ENCODE data around the gene TSPAN32. TPM values are rescaled to one million over a fixed set of nuclear protein-coding genes. Genes with fewer than 3 reads are reported as not detected.

Gene TSPAN32
- total RNA-seq, 1 experiment from 2014 or later = not detected

- CTCF ChIA-PET = interaction anchor here (1.0 to 1.2 kb wide), 2 partner anchors 90 to 108 kb away, joined by 3 read pairs; partner anchors contain the start of gene TSSC4
- DNase-seq (ENCODE audit: low read depth, low spot score) (no peak), ATAC-seq (no peak)
- no TSS peak for BruUV-seq (replicated peaks)
- Histone ChIP-seq H3K27ac (ENCODE audit: low read length) (no peak overlapping the region), H3K36me3 (ENCODE audit: control insufficient read depth, insufficient read depth, low read length) (no peaks in the 10 kb centered on the region), H3K4me3 (ENCODE audit: low read depth in 2 of 2, low read length in 2 of 2) (no peak overlapping the region), H3K9me3 (ENCODE audit: control insufficient read depth, insufficient read depth, low read depth, low read length) (no peaks in the 10 kb centered on the region), H3K27me3 (ENCODE audit: control insufficient read depth, insufficient read depth, low read length) (no peaks in the 10 kb centered on the region), H3K4me1 (ENCODE audit: control insufficient read depth, insufficient read depth, low read length) (peaks cover 18% of the 10 kb centered on the region)
- POLR2A ChIA-PET = no interaction called here
- intact Hi-C loops (cut with micrococcal nuclease; ENCODE audit: unreplicated experiment) (loop anchor here (10.0 kb wide), 1 partner anchor 214 kb away; no protein-coding TSS in a partner anchor), in situ Hi-C loops (cut with HindIII; ENCODE audit: low pct_unique_long_range_greater_than_20kb, low sequenced_read_pairs) (no loop called here)
- TF ChIP-seq CTCF (IDR thresholded peaks at IDR 0.05) = no peak
- TF ChIP-seq REST (IDR thresholded peaks at IDR 0.05; ENCODE audit: insufficient read depth in 1 of 2, low read depth in 2 of 2, low read length in 1 of 2) = no peak
- no peak for TF ChIP-seq SIN3A (IDR thresholded peaks at IDR 0.05; ENCODE audit: borderline replicate concordance, insufficient read depth, low read depth, low read length)
- TF ChIP-seq TCF7L2 (IDR thresholded peaks at IDR 0.05; ENCODE audit: low read depth, low read length) = no peak
- no peak for TF ChIP-seq POLR2AphosphoS5 (IDR thresholded peaks at IDR 0.05; ENCODE audit: low read depth, low read length)
These were observed 9.1 kb downstream of the TSPAN32 start for GRCh38 chr11:2310786-2311352.

GRCh38 chr11:2311353-2312133 is 9.7 kb downstream of the TSPAN32 start:
- H3K27me3 ChIP-seq (ENCODE audit: control insufficient read depth, insufficient read depth, low read length) = no peaks in the 10 kb centered on the region
- peaks cover 18% of the 10 kb centered on the region for H3K4me1 ChIP-seq (ENCODE audit: control insufficient read depth, insufficient read depth, low read length)
- H3K9me3 ChIP-seq (ENCODE audit: control insufficient read depth, insufficient read depth, low read depth, low read length) = no peaks in the 10 kb centered on the region
- BruUV-seq (replicated peaks) = no TSS peak
- in situ Hi-C loops (cut with HindIII; ENCODE audit: low pct_unique_long_range_greater_than_20kb, low sequenced_read_pairs) = no loop called here
- intact Hi-C loops (cut with micrococcal nuclease; ENCODE audit: unreplicated experiment) = loop anchor here (10.0 kb wide), 1 partner anchor 213 kb away; no protein-coding TSS in a partner anchor
- CTCF ChIA-PET = interaction anchor here (0.6 to 1.2 kb wide), 3 partner anchors 19 to 108 kb away, joined by 3 read pairs; partner anchors contain the start of gene TSSC4
- ATAC-seq (peak; percentile 33), DNase-seq (ENCODE audit: low read depth, low spot score) (no peak)
- no peak overlapping the region for H3K27ac ChIP-seq (ENCODE audit: low read length)
- POLR2A ChIA-PET = no interaction called here
- TF ChIP-seq POLR2AphosphoS5 (IDR thresholded peaks at IDR 0.05; ENCODE audit: low read depth, low read length) (no peak), TCF7L2 (IDR thresholded peaks at IDR 0.05; ENCODE audit: low read depth, low read length) (no peak), CTCF (IDR thresholded peaks at IDR 0.05) (no peak), REST (IDR thresholded peaks at IDR 0.05; ENCODE audit: insufficient read depth in 1 of 2, low read depth in 2 of 2, low read length in 1 of 2) (no peak), SIN3A (IDR thresholded peaks at IDR 0.05; ENCODE audit: borderline replicate concordance, insufficient read depth, low read depth, low read length) (no peak)
- no peak overlapping the region for H3K4me3 ChIP-seq (ENCODE audit: low read depth in 2 of 2, low read length in 2 of 2)
- H3K36me3 ChIP-seq (ENCODE audit: control insufficient read depth, insufficient read depth, low read length) = no peaks in the 10 kb centered on the region
